ENCODE measurements around the gene COL4A3.

COL4A3 gene

GRCh38 chr2:227228061-227228667 lies 63.7 kb downstream of the COL4A3 start:
- Histone ChIP-seq H3K36me3 (ENCODE audit: insufficient read depth) (no peaks in the 10 kb centered on the region), H3K27me3 (ENCODE audit: insufficient read depth, low read depth) (no peaks in the 10 kb centered on the region), H3K4me3 (IDR thresholded peaks at IDR 0.05; ENCODE audit: insufficient read depth, low read depth, low read length) (no peak overlapping the region), H3K4me1 (ENCODE audit: low read depth, poor library complexity, severe bottlenecking) (no peaks in the 10 kb centered on the region), H3K9ac (no peak overlapping the region), H2AFZ (ENCODE audit: low read depth) (no peak overlapping the region), H3K27ac (no peak overlapping the region), H3K4me2 (no peak overlapping the region), H4K20me1 (ENCODE audit: insufficient read depth) (no peaks in the 10 kb centered on the region), H3K79me2 (ENCODE audit: insufficient read depth, low read depth) (no peaks in the 10 kb centered on the region)
- no peak for TF ChIP-seq CTCF (conservative IDR thresholded peaks at IDR 0.05; ENCODE audit: low read depth, low read length)

- Histone ChIP-seq H3K27ac (no peak overlapping the region), H3K4me3 (IDR thresholded peaks at IDR 0.05; ENCODE audit: insufficient read depth, low read depth, low read length) (no peak overlapping the region), H3K4me2 (no peak overlapping the region), H2AFZ (ENCODE audit: low read depth) (no peak overlapping the region), H3K36me3 (ENCODE audit: insufficient read depth) (no peaks in the 10 kb centered on the region), H3K27me3 (ENCODE audit: insufficient read depth, low read depth) (no peaks in the 10 kb centered on the region), H4K20me1 (ENCODE audit: insufficient read depth) (no peaks in the 10 kb centered on the region), H3K4me1 (ENCODE audit: low read depth, poor library complexity, severe bottlenecking) (no peaks in the 10 kb centered on the region), H3K9ac (no peak overlapping the region), H3K79me2 (ENCODE audit: insufficient read depth, low read depth) (no peaks in the 10 kb centered on the region)
- no peak for TF ChIP-seq CTCF (conservative IDR thresholded peaks at IDR 0.05; ENCODE audit: low read depth, low read length)
Measured at GRCh38 chr2:227230151-227230550, 65.7 kb downstream of the COL4A3 start.

GRCh38 chr2:227234429-227234828 lies 70.0 kb downstream of the COL4A3 start:
- no peaks in the 10 kb centered on the region for H4K20me1 ChIP-seq (ENCODE audit: insufficient read depth)
- no peak overlapping the region for H3K9ac ChIP-seq
- no peaks in the 10 kb centered on the region for H3K4me1 ChIP-seq (ENCODE audit: low read depth, poor library complexity, severe bottlenecking)
- no peaks in the 10 kb centered on the region for H3K79me2 ChIP-seq (ENCODE audit: insufficient read depth, low read depth)
- no peaks in the 10 kb centered on the region for H3K27me3 ChIP-seq (ENCODE audit: insufficient read depth, low read depth)
- H3K4me3 ChIP-seq (IDR thresholded peaks at IDR 0.05; ENCODE audit: insufficient read depth, low read depth, low read length): no peak overlapping the region
- no peak overlapping the region for H2AFZ ChIP-seq (ENCODE audit: low read depth)
- H3K4me2 ChIP-seq: no peak overlapping the region
- TF ChIP-seq CTCF (conservative IDR thresholded peaks at IDR 0.05; ENCODE audit: low read depth, low read length): no peak
- H3K27ac ChIP-seq: no peak overlapping the region
- H3K36me3 ChIP-seq (ENCODE audit: insufficient read depth): no peaks in the 10 kb centered on the region

GRCh38 chr2:227237786-227238185 lies 73.4 kb downstream of the COL4A3 start:
- Histone ChIP-seq H3K4me1 (ENCODE audit: low read depth, poor library complexity, severe bottlenecking) (no peaks in the 10 kb centered on the region), H3K79me2 (ENCODE audit: insufficient read depth, low read depth) (no peaks in the 10 kb centered on the region), H3K36me3 (ENCODE audit: insufficient read depth) (no peaks in the 10 kb centered on the region), H4K20me1 (ENCODE audit: insufficient read depth) (no peaks in the 10 kb centered on the region), H2AFZ (ENCODE audit: low read depth) (no peak overlapping the region), H3K4me3 (IDR thresholded peaks at IDR 0.05; ENCODE audit: insufficient read depth, low read depth, low read length) (no peak overlapping the region), H3K27ac (no peak overlapping the region), H3K9ac (no peak overlapping the region), H3K4me2 (no peak overlapping the region), H3K27me3 (ENCODE audit: insufficient read depth, low read depth) (no peaks in the 10 kb centered on the region)
- TF ChIP-seq CTCF (conservative IDR thresholded peaks at IDR 0.05; ENCODE audit: low read depth, low read length): no peak
